PC-9 (cell line): Measurements from ENCODE around the gene PROSER3. TPM values are rescaled to one million over a fixed set of nuclear protein-coding genes. Genes with fewer than 3 reads are reported as not detected.

ENCODE experiments used
- BruUV-seq: library from RNA; stranded (reverse); fragments of 400-500 nt; replicated peaks from 2 replicates; lab custom pipeline; 2021; lab: Mats Ljungman, UMichigan
- CTCF ChIA-PET: fragments of 300-600 bp; sonication (Branson Sonifier 250); formaldehyde crosslinking; loops from one replicate; lab custom pipeline; 2022; ENCODE audit warnings: antibody characterized with exemption; lab: Charles Lee
- POLR2A ChIA-PET: fragments of 300-600 bp; sonication (Branson Sonifier 250); formaldehyde crosslinking; loops from one replicate; lab custom pipeline; 2022; ENCODE audit warnings: antibody characterized with exemption; ENCODE audit not compliant: unreplicated experiment; lab: Charles Lee
- DNase-seq, 2 experiments: peaks; one replicate each; pipeline versions ENCODE4 v3.0.0 to v3.0.0-alpha.2; 2015 to 2022; ENCODE audit warnings: mixed read lengths in 1 of 2
- H2AFZ ChIP-seq: fragments of 200-600 bp; sonication (generic); 2 replicates; pipeline ENCODE4 v1.8.1; 2017; ENCODE audit warnings: antibody characterized with exemption
- H3F3A ChIP-seq: fragments of 200-600 bp; sonication (generic); 2 replicates; pipeline ENCODE4 v1.8.1; 2017; ENCODE audit warnings: antibody characterized with exemption, mild to moderate bottlenecking, low read depth; ENCODE audit not compliant: insufficient read depth
- H3K27ac ChIP-seq: fragments of 200-600 bp; sonication (generic); 2 replicates; pipeline ENCODE4 v1.6.1; 2016; ENCODE audit warnings: mixed run types
- H3K27me3 ChIP-seq: fragments of 200-600 bp; sonication (generic); 2 replicates; pipeline ENCODE4 v1.6.1; 2016; ENCODE audit warnings: low read depth, mixed run types; ENCODE audit not compliant: insufficient read depth
- H3K36me3 ChIP-seq: fragments of 200-600 bp; sonication (generic); 2 replicates; pipeline ENCODE4 v1.6.1; 2016; ENCODE audit warnings: low read depth, mixed run types
- H3K4me1 ChIP-seq: fragments of 200-600 bp; sonication (generic); replicated peaks from 2 replicates; pipeline ENCODE4 v1.6.1; 2016; ENCODE audit warnings: mixed run types; ENCODE audit not compliant: insufficient read depth
- H3K4me2 ChIP-seq: fragments of 200-600 bp; sonication (generic); 2 replicates; pipeline ENCODE4 v1.6.1; 2017; ENCODE audit warnings: mixed run types
- H3K4me3 ChIP-seq: fragments of 200-600 bp; sonication (generic); 2 replicates; pipeline ENCODE4 v1.6.1; 2016; ENCODE audit warnings: mixed run types
- H3K79me2 ChIP-seq: fragments of 200-600 bp; sonication (generic); 2 replicates; pipeline ENCODE4 v1.6.1; 2017; ENCODE audit warnings: low read depth, mixed run types
- H3K9me2 ChIP-seq: fragments of 200-600 bp; sonication (generic); 2 replicates; pipeline ENCODE4 v1.8.1; 2017; ENCODE audit warnings: mild to moderate bottlenecking; ENCODE audit not compliant: insufficient read depth
- H3K9me3 ChIP-seq: fragments of 200-600 bp; sonication (generic); 2 replicates; pipeline ENCODE4 v1.8.1; 2016; ENCODE audit warnings: low read depth; ENCODE audit not compliant: insufficient read depth
- H4K20me1 ChIP-seq: fragments of 200-600 bp; sonication (generic); 2 replicates; pipeline ENCODE4 v1.8.1; 2017; ENCODE audit not compliant: insufficient read depth
- EZH2 ChIP-seq: fragments of 200-600 bp; sonication (generic); IDR thresholded peaks from 2 replicates; pipeline ENCODE4 v1.8.0; 2017; ENCODE audit warnings: antibody characterized with exemption, low read depth
- intact Hi-C: fragments of 100-400 bp; cut with micrococcal nuclease; formaldehyde crosslinking; loops from one replicate; pipeline ENCODE4 v1.10.0; 2022; ENCODE audit not compliant: unreplicated experiment
- total RNA-seq: library from RNA; stranded (reverse); gene quantifications from 2 replicates; pipeline ENCODE4 v1.2.3, GENCODE V29; 2021
- TF ChIP-seq, protein P1 (sequence below): fragments of 200-600 bp; sonication (generic); conservative IDR thresholded peaks from 2 replicates; pipeline ENCODE4 v1.6.1; 2017; ENCODE audit warnings: mixed run types, antibody characterized with exemption, mild to moderate bottlenecking, moderate library complexity

PROSER3 gene
- total RNA-seq, 1 experiment from 2014 or later = 52.2 TPM

DNA sequence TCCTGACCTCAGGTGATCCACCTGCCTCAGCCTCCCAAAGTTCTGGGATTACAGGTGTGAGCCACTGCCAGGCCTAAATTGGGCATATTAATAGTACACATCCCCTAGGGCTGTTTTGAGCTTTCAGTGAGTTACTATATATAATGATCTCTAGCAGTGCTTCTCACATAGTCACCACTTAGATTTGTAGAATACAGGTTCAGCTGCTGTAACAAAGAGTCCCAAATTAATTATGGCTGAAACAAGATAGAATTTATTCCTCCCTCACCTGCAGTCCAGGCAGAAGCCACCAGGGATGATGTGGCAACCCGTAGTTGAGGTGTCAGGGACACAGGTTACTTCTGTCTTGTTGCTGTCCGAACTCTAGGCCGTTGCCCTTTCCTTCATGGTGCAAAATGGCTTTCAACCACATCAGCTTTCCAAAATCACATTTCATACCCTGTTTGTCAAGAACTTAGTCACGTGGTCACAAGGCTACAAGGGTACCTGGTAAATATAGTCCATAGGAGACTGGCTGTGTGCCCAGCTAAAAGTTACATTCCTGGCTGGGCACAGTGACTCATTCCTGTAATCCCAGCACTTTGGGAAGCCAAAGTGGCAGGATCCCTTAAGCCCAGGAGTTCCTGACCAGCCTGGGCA is 2.9 kb downstream of the PROSER3 start:
- DNase-seq = no peak
- no peaks in the 10 kb centered on the region for H3K9me3 ChIP-seq
- H3K4me3 ChIP-seq = no peak overlapping the region
- H3K36me3 ChIP-seq = no peaks in the 10 kb centered on the region; the same call in 1 of the 2 replicates
- H3K27ac ChIP-seq = no peak overlapping the region
- H3K9me2 ChIP-seq = no peaks in the 10 kb centered on the region
- H3K4me2 ChIP-seq = no peak overlapping the region
- POLR2A ChIA-PET = interaction anchor here (0.5 to 0.6 kb wide), 2 partner anchors 13 to 58 kb away, joined by 3 to 14 read pairs; no protein-coding TSS in a partner anchor
- no peaks in the 10 kb centered on the region for H3K27me3 ChIP-seq
- H3F3A ChIP-seq = peaks cover 19% of the 10 kb centered on the region
- intact Hi-C loops = no loop called here
- peaks cover 19% of the 10 kb centered on the region for H3K79me2 ChIP-seq
- H3K4me1 ChIP-seq = peaks cover 13% of the 10 kb centered on the region
- BruUV-seq = no TSS peak
- TF ChIP-seq, protein P1, sequence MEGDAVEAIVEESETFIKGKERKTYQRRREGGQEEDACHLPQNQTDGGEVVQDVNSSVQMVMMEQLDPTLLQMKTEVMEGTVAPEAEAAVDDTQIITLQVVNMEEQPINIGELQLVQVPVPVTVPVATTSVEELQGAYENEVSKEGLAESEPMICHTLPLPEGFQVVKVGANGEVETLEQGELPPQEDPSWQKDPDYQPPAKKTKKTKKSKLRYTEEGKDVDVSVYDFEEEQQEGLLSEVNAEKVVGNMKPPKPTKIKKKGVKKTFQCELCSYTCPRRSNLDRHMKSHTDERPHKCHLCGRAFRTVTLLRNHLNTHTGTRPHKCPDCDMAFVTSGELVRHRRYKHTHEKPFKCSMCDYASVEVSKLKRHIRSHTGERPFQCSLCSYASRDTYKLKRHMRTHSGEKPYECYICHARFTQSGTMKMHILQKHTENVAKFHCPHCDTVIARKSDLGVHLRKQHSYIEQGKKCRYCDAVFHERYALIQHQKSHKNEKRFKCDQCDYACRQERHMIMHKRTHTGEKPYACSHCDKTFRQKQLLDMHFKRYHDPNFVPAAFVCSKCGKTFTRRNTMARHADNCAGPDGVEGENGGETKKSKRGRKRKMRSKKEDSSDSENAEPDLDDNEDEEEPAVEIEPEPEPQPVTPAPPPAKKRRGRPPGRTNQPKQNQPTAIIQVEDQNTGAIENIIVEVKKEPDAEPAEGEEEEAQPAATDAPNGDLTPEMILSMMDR = no peak
- TF ChIP-seq EZH2 = no peak
- no peak overlapping the region for H2AFZ ChIP-seq
- peaks cover 4% of the 10 kb centered on the region for H4K20me1 ChIP-seq
- CTCF ChIA-PET = no interaction called here

DNA sequence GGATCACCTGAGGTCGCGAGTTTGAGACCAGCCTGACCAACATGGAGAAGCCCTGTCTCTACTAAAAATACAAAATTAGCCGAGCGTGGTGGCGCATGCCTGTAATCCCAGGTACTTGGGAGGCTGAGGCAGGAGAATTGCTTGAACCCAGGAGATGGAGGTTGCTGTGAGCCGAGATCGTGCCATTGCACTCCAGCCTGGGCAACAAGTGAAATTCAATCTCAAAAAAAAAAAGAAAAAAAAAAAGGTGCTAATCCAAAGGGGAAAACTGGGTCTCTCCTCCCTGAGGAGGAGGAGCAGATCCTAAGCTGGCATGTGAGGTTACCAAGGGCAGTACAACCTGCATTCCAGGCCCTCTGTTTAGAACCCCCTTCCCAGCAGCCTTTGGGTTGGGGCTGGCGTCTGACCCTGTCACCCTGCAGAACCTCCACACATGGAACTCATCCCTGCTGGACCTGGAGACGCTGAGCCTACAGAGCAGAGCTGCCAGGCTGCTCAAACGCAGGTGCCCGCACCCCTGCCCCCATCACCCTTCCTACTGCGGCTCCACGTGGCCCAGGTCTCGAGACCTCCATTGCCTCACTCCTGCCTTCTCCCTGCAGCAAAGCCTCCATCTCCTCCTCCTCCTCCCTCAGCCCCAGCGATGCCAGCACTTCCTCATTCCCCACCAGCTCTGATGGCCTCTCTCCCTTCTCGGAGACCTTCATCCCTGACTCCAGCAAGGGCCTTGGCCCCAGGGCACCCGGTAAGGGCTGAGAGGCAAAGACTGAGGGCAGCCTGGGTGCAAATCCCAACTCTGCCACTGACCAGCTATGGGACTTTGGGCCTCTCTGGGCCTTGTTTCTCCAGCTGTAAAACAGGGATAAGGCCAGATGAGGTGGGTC is 6.7 kb downstream of the PROSER3 start:
- Histone ChIP-seq H3K4me2 (no peak overlapping the region), H3K9me2 (no peaks in the 10 kb centered on the region), H4K20me1 (no peaks in the 10 kb centered on the region; the same call in 1 of the 2 replicates), H3K4me3 (no peak overlapping the region), H3K4me1 (no peaks in the 10 kb centered on the region), H3K79me2 (peaks cover 7% of the 10 kb centered on the region), H3K9me3 (no peaks in the 10 kb centered on the region), H3F3A (peaks cover 13% of the 10 kb centered on the region), H3K27me3 (no peaks in the 10 kb centered on the region), H2AFZ (no peak overlapping the region), H3K27ac (no peak overlapping the region), H3K36me3 (no peaks in the 10 kb centered on the region; the same call in 1 of the 2 replicates)
- POLR2A ChIA-PET = no interaction called here
- intact Hi-C loops = no loop called here
- BruUV-seq = no TSS peak
- CTCF ChIA-PET = no interaction called here
- no peak for DNase-seq
- TF ChIP-seq, protein P1 = no peak
- TF ChIP-seq EZH2 = no peak

DNA sequence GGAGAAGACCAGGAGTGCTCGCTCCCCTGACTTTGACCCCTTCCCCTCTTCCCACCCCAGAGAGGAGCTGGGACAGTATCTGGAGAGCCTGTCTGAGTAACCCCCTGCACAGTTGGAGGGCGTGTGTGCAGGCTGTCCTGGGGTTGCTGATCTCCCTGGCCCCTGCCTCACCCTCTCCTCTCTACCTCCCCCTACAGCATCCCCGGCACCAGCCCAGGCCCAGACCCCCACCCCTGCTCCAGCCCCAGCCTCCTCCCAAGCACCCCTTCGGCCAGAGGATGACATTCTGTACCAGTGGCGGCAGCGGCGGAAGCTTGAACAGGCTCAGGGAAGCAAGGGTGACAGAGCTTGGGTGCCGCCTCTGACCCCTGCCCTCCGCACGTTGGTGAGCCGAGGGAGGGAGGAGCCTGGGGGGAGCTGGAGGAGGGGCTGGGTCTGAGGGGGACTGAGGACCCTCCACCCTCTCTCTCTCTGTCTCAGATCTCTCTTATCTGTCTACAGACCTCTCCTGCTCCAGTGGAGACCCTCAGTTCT is 8.7 kb downstream of the PROSER3 start:
- Histone ChIP-seq H3K9me3 (no peaks in the 10 kb centered on the region), H3K4me1 (no peaks in the 10 kb centered on the region), H3K4me2 (no peak overlapping the region), H3K79me2 (no peaks in the 10 kb centered on the region), H4K20me1 (no peaks in the 10 kb centered on the region; the same call in 1 of the 2 replicates), H3K9me2 (no peaks in the 10 kb centered on the region), H3K27ac (no peak overlapping the region), H2AFZ (no peak overlapping the region), H3K27me3 (no peaks in the 10 kb centered on the region), H3F3A (peaks cover 11% of the 10 kb centered on the region; the same call in 1 of the 2 replicates), H3K4me3 (no peak overlapping the region), H3K36me3 (no peaks in the 10 kb centered on the region)
- BruUV-seq = no TSS peak
- TF ChIP-seq EZH2 = no peak
- TF ChIP-seq, protein P1 = no peak
- CTCF ChIA-PET = no interaction called here
- POLR2A ChIA-PET = no interaction called here
- DNase-seq = no peak
- intact Hi-C loops = no loop called here
